Left ventricle myocardium inferior (tissue), 1 donor: ENCODE results near the gene NR1D2. TPM values are rescaled to one million over a fixed set of nuclear protein-coding genes. Genes with fewer than 3 reads are reported as not detected.

Experiments
- DNase-seq: peaks from one replicate; pipeline ENCODE4 v3.0.0-alpha.2; 2020
- H3K27ac ChIP-seq: fragments of 200-600 bp; replicated peaks from 2 replicates; pipeline ENCODE4 v1.8.0; 2021
- H3K27me3 ChIP-seq: fragments of 200-600 bp; 2 replicates; pipeline ENCODE4 v1.8.0; 2021; ENCODE audit warnings: low read depth
- H3K36me3 ChIP-seq: fragments of 200-600 bp; 2 replicates; pipeline ENCODE4 v1.8.0; 2021
- H3K4me1 ChIP-seq: fragments of 200-600 bp; 2 replicates; pipeline ENCODE4 v1.8.0; 2021
- H3K4me3 ChIP-seq: fragments of 200-600 bp; 2 replicates; pipeline ENCODE4 v1.8.0; 2021; ENCODE audit warnings: mild to moderate bottlenecking, moderate library complexity
- H3K9me3 ChIP-seq: fragments of 200-600 bp; replicated peaks from 2 replicates; pipeline ENCODE4 v1.8.0; 2021
- CTCF ChIP-seq: fragments of 200-600 bp; IDR thresholded peaks from 2 replicates; pipeline ENCODE4 v1.8.0; 2021; ENCODE audit warnings: antibody characterized with exemption, mild to moderate bottlenecking, borderline replicate concordance
- intact Hi-C: fragments of 100-400 bp; cut with micrococcal nuclease; formaldehyde crosslinking; loops from one replicate; pipeline ENCODE4 v1.11.0; 2022
- total RNA-seq: library from RNA; stranded (reverse); fragmentation: NEBNext Ultra II Directional; extraction: Animal tissue kit (Norgen Biotek cat#: 25700); gene quantifications from one replicate; pipeline ENCODE4 v1.2.1, GENCODE V29; 2021
- donor health status: DM: no; HTN: yes; CAD: no; lungs with severe emphysema.

Gene NR1D2
- total RNA-seq, 1 donor from 2014 or later = 43.5 TPM

DNA sequence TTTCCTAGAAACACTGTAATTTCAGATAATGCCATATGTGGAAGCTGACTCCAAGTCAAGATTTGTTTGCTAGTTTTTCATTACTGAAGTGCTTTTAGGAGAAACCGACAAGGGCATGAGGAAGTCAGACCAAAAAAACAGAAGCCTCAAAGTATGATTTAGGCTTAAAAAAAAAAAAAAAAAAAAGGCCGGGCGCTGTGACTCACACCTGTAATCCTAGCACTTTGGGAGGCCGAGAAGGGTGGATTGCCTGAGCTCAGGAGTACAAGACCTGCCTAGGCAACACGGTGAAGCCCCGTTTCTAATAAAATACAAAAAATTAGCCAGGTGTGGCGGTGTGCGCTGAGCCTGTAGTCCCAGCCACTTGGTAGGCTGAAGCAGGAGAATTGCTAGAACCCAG is 16.6 kb upstream of the NR1D2 start:
- no peak for TF ChIP-seq CTCF
- Histone ChIP-seq H3K27ac (no peak overlapping the region), H3K36me3 (no peaks in the 10 kb centered on the region), H3K4me1 (no peaks in the 10 kb centered on the region), H3K9me3 (no peaks in the 10 kb centered on the region), H3K4me3 (no peak overlapping the region), H3K27me3 (no peaks in the 10 kb centered on the region)
- no peak for DNase-seq
- intact Hi-C loops = no loop called here

DNA sequence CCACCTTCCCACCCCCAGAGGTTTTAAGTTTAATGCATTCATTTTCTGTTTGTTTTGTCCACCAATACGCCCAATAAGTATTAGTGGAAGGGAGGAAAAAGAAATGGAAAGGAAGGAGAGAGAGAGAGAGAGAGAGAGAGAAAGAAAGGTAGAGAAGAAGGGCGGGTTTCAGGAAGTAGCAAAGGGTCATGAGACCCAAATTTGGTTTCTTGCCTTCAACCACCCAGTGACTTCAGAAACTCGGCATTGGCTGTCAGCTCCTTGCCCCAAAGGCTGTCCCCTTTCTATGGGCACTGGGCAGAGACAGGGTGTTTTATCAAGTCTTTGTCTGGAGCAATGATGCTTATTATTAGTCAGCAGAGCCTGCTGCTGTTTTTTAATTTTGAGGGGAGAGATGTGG is 13.5 kb upstream of the NR1D2 start:
- no peaks in the 10 kb centered on the region for H3K27me3 ChIP-seq
- no peak overlapping the region for H3K27ac ChIP-seq
- no peaks in the 10 kb centered on the region for H3K4me1 ChIP-seq
- intact Hi-C loops = no loop called here
- H3K36me3 ChIP-seq = no peaks in the 10 kb centered on the region
- TF ChIP-seq CTCF = no peak
- H3K9me3 ChIP-seq = no peaks in the 10 kb centered on the region
- H3K4me3 ChIP-seq = no peak overlapping the region
- no peak for DNase-seq

GRCh38 chr3:23932571-23932970 is 12.5 kb upstream of the NR1D2 start:
- DNase-seq = no peak
- no peaks in the 10 kb centered on the region for H3K9me3 ChIP-seq
- no peak for TF ChIP-seq CTCF
- H3K4me1 ChIP-seq = no peaks in the 10 kb centered on the region
- H3K27ac ChIP-seq = no peak overlapping the region
- intact Hi-C loops = no loop called here
- no peaks in the 10 kb centered on the region for H3K27me3 ChIP-seq
- H3K36me3 ChIP-seq = no peaks in the 10 kb centered on the region
- no peak overlapping the region for H3K4me3 ChIP-seq

GRCh38 chr3:23934253-23934652 is 10.8 kb upstream of the NR1D2 start:
- H3K36me3 ChIP-seq = no peaks in the 10 kb centered on the region
- H3K4me1 ChIP-seq = no peaks in the 10 kb centered on the region
- H3K9me3 ChIP-seq = no peaks in the 10 kb centered on the region
- H3K27me3 ChIP-seq = no peaks in the 10 kb centered on the region
- no peak overlapping the region for H3K27ac ChIP-seq
- no peak overlapping the region for H3K4me3 ChIP-seq
- TF ChIP-seq CTCF = no peak
- DNase-seq = no peak
- intact Hi-C loops = no loop called here

DNA sequence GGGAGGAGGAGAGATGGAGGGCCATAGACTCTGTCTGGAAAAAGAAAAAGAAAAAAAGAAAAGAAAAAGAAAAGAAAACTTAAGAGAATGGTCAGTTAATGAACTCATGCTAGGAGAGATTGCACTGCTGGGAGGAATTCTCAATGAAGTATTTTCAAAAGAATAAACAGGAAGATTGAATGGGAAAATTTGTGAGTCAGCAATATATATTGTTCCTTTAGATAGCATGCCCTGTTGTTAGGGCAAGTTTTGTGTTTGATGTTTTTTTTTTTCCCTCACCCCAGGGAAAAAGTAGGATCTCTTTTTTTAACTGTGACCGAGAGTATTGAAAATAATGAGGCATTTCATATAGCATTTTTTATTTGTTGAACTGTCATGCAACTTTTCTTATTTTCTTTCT is 7.8 kb upstream of the NR1D2 start:
- no peaks in the 10 kb centered on the region for H3K9me3 ChIP-seq
- DNase-seq = no peak
- intact Hi-C loops = no loop called here
- no peak overlapping the region for H3K27ac ChIP-seq
- no peaks in the 10 kb centered on the region for H3K4me1 ChIP-seq
- no peaks in the 10 kb centered on the region for H3K27me3 ChIP-seq
- H3K36me3 ChIP-seq = no peaks in the 10 kb centered on the region
- TF ChIP-seq CTCF = no peak
- no peak overlapping the region for H3K4me3 ChIP-seq

- H3K27me3 ChIP-seq = no peaks in the 10 kb centered on the region
- no peak overlapping the region for H3K4me3 ChIP-seq
- no peak for TF ChIP-seq CTCF
- no peaks in the 10 kb centered on the region for H3K4me1 ChIP-seq
- intact Hi-C loops = no loop called here
- no peak for DNase-seq
- H3K9me3 ChIP-seq = no peaks in the 10 kb centered on the region
- H3K36me3 ChIP-seq = no peaks in the 10 kb centered on the region
- no peak overlapping the region for H3K27ac ChIP-seq
Measured at GRCh38 chr3:23938688-23939087, 6.4 kb upstream of the NR1D2 start.
